ENCODE measurements around the gene FXYD3. TPM values are rescaled to one million over a fixed set of nuclear protein-coding genes. Genes with fewer than 3 reads are reported as not detected.

The FXYD3 gene
- total and polyA plus RNA-seq, 2 experiments from 2014 or later: 0.81 TPM; not detected in 1

DNA sequence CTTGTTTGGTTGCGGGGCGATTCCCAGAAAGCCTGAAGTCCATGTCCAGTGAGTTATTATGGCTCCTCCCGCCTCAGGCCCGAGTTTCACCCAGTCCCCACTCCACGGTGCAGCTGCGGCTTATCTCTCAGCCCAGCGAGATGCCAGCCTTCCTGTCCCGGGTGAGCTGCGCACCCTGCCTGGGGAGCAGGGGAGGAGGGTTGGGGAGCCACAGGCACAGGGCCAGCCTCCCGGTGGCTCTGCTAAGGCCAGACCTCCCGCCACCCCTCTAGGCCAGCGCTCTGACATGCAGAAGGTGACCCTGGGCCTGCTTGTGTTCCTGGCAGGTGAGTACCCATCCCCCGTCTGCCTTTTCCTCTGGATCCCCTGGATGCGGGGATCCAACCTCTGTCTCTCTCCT lies 3.5 kb downstream of the FXYD3 start (continued):
- TF ChIP-seq CREB1 (CRISPR knock-in tag; IDR thresholded peaks at IDR 0.05; ENCODE audit: low read depth): no peak
- no peak for TF ChIP-seq STAT1 (IDR thresholded peaks at IDR 0.05; ENCODE audit: unreplicated experiment)
- TF ChIP-seq REST (IDR thresholded peaks at IDR 0.05; ENCODE audit: unreplicated experiment): no peak
- no peak for TF ChIP-seq POLR2AphosphoS5 (IDR thresholded peaks at IDR 0.05; ENCODE audit: low read depth)
- no peak for TF ChIP-seq NANOG (IDR thresholded peaks at IDR 0.05; ENCODE audit: borderline replicate concordance)
- TF ChIP-seq ETS1 (IDR thresholded peaks at IDR 0.05): no peak
- TF ChIP-seq ZNF114 (CRISPR knock-in tag; IDR thresholded peaks at IDR 0.05): no peak

- Histone ChIP-seq H3K27me3 (ENCODE audit: insufficient read depth) (no peaks in the 10 kb centered on the region), H3F3A (replicated peaks; ENCODE audit: low read depth) (no peaks in the 10 kb centered on the region), H2AFZ (0 out of 2 replicates have a peak overlapping the region, but pooled peaks have one; percentile 56), H4K20me1 (replicated peaks; ENCODE audit: insufficient read depth) (no peaks in the 10 kb centered on the region), H3K4me3 (no peak overlapping the region), H3K4me1 (ENCODE audit: insufficient read depth) (peaks cover 26% of the 10 kb centered on the region), H3K9me2 (ENCODE audit: insufficient read depth) (no peaks in the 10 kb centered on the region), H3K4me2 (no peak overlapping the region), H3K27ac (ENCODE audit: low read depth) (no peak overlapping the region), H3K36me3 (ENCODE audit: insufficient read depth) (no peaks in the 10 kb centered on the region), H3K79me2 (replicated peaks; ENCODE audit: insufficient read depth) (no peaks in the 10 kb centered on the region)
- ATAC-seq (no peak), DNase-seq (ENCODE audit: low spot score) (no peak)
- Mint-ChIP-seq H3K4me1 (peaks cover 45% of the 10 kb centered on the region), H3K4me3 (no peak overlapping the region), H3K27ac (no peak overlapping the region), H3K9me3 (no peaks in the 10 kb centered on the region; the same call in 2 of the 3 replicates), H3K27me3 (ENCODE audit: insufficient read depth, low read depth, poor library complexity) (peaks cover 15% of the 10 kb centered on the region), H3K36me3 (ENCODE audit: low read depth) (no peaks in the 10 kb centered on the region)
- no peak for TF ChIP-seq ZNF462 (CRISPR knock-in tag; IDR thresholded peaks at IDR 0.05)
Observed at GRCh38 chr19:35119578-35120155, 4.0 kb downstream of the FXYD3 start.

Data from GM23338 (cell line).